ENCODE results near the gene DNAJC30.
A peak's percentile ranks its signal among the peaks of the same experiment; 100 is the strongest.

The DNAJC30 gene

DNA sequence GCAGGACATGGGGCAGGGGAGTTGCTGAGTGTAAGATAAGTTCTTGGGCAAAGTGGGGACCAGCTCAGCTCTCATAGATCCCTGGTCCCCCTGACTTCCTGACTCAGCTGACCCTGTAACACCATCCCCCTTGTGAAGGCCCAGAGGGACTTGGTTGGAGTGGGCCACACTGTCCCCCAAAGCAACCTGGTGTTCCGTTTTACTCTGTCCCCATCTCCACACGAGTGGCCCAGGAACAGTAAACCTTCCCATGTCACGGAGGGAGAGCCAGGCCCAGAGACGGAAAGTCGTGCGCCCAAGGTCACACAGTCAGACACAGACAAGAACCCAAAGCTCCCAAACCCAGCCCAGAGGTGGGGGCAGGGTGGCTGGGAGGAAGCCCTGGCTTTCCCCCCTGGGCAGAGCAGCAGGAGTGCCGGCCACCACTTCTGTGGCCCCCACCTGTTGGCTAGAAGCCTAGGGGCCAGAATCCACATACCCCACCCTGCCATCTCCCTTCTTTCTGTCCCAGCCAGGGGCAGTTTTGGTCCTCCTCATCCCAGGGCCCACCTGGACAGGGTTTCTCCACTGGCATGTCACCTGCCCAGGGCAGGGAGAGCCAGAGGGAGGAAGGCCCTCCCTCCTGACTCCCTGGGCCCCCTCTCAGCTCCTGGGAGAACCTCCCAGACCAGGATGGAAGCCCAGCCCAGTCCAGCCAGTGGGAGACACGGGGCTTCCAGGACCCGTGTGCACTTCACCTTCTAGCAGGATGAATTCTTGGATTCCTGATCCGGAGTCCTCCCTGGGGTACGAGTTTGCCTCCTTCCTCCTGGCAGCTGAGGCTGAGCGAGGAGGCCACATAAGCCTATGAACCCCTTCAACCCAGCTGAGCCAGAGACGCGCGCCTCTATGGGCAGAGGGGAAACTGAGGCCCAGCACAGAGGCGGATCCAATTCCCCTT, 36.2 kb downstream of the DNAJC30 start:
- Histone ChIP-seq H3K9me3 (ENCODE audit: insufficient read depth, low read length) (no peaks in the 10 kb centered on the region), H3K27me3 (ENCODE audit: insufficient read depth, insufficient read length) (peaks cover 25% of the 10 kb centered on the region), H3K36me3 (ENCODE audit: insufficient read depth, insufficient read length, low read length) (no peaks in the 10 kb centered on the region), H3K4me1 (ENCODE audit: insufficient read depth, insufficient read length) (peaks cover 6% of the 10 kb centered on the region), H3K9ac (ENCODE audit: insufficient read length, low read depth) (peak overlapping the region; percentile 67), H3K4me3 (ENCODE audit: insufficient read length, low read depth) (peak overlapping the region; percentile 50)
- TF ChIP-seq ZNF274 (IDR thresholded peaks at IDR 0.05; ENCODE audit: low read depth, low read length), result no peak
- TF ChIP-seq SUZ12 (IDR thresholded peaks at IDR 0.05; ENCODE audit: extremely low read depth, insufficient read depth, insufficient read length), result no peak
- no peak for TF ChIP-seq YY1 (IDR thresholded peaks at IDR 0.05; ENCODE audit: insufficient read depth, insufficient read length)
- DNase-seq (ENCODE audit: low read depth, low spot score), result no peak

- TF ChIP-seq YY1 (IDR thresholded peaks at IDR 0.05; ENCODE audit: insufficient read depth, insufficient read length) (no peak), ZNF274 (IDR thresholded peaks at IDR 0.05; ENCODE audit: low read depth, low read length) (no peak), SUZ12 (IDR thresholded peaks at IDR 0.05; ENCODE audit: extremely low read depth, insufficient read depth, insufficient read length) (no peak)
- Histone ChIP-seq H3K4me1 (ENCODE audit: insufficient read depth, insufficient read length) (peaks cover 6% of the 10 kb centered on the region), H3K9me3 (ENCODE audit: insufficient read depth, low read length) (no peaks in the 10 kb centered on the region), H3K27me3 (ENCODE audit: insufficient read depth, insufficient read length) (peaks cover 25% of the 10 kb centered on the region), H3K36me3 (ENCODE audit: insufficient read depth, insufficient read length, low read length) (no peaks in the 10 kb centered on the region), H3K9ac (ENCODE audit: insufficient read length, low read depth) (no peak overlapping the region), H3K4me3 (ENCODE audit: insufficient read length, low read depth) (no peak overlapping the region)
- no peak for DNase-seq (ENCODE audit: low read depth, low spot score)
Observed at GRCh38 chr7:73645643-73646174, 37.5 kb downstream of the DNAJC30 start.

DNA sequence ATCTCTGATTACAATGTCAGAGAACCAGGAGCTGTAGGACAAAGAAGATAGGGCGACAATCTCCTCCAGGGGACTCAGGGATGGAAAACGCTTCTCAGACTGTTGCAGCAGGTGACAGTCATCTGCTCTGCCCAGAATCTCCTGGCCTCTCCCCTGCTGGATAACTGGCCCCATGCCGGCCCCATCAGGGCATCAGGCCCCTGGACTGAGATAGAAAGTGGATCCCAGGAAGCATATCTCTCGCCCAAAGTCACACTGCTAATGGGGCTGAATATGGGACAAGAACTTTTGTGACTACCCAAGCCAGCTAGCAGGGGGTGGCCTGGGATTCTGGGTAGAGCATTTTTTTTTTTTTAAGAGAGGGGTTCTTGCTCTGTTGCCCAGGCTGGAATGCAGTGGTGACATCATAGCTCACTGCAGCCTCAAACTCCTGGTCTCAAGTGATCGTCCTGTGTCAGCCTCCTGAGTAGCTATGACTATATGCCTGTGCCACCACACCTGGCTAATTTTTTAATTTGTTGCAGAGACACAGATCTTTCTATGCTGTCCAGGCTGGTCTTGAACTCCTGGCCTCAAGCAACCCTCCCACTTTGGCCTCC, 38.5 kb downstream of the DNAJC30 start:
- DNase-seq (ENCODE audit: low read depth, low spot score), result no peak

DNA sequence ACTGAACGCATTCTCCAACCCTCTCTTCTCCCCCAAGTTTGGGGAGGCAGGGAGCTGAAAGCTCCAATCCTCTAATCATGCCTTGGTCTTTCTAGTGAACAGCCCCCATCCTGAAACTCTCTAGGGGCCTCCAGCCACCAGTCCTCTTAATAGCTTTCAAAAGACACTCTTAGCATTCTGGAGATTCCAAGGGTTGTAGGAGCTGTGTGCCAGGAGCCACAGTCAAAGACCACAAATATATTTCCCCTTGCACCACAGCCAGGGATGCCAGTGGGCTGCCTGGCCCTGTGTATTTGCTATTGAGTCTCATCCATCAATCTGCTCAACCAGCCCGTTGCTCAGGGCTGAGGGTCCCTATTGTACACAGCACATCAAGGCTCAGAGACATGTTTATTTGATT, 40.4 kb downstream of the DNAJC30 start:
- H3K4me3 ChIP-seq (ENCODE audit: insufficient read length, low read depth), result no peak overlapping the region
- no peak overlapping the region for H3K9ac ChIP-seq (ENCODE audit: insufficient read length, low read depth)
- H3K36me3 ChIP-seq (ENCODE audit: insufficient read depth, insufficient read length, low read length), result no peaks in the 10 kb centered on the region
- TF ChIP-seq ZNF274 (IDR thresholded peaks at IDR 0.05; ENCODE audit: low read depth, low read length), result no peak
- TF ChIP-seq SUZ12 (IDR thresholded peaks at IDR 0.05; ENCODE audit: extremely low read depth, insufficient read depth, insufficient read length), result no peak
- TF ChIP-seq YY1 (IDR thresholded peaks at IDR 0.05; ENCODE audit: insufficient read depth, insufficient read length), result no peak
- H3K4me1 ChIP-seq (ENCODE audit: insufficient read depth, insufficient read length), result peaks cover 6% of the 10 kb centered on the region
- peaks cover 7% of the 10 kb centered on the region for H3K27me3 ChIP-seq (ENCODE audit: insufficient read depth, insufficient read length)
- no peaks in the 10 kb centered on the region for H3K9me3 ChIP-seq (ENCODE audit: insufficient read depth, low read length)
- DNase-seq (ENCODE audit: low read depth, low spot score), result no peak

More for the DNA sequence above, 38.5 kb downstream of the DNAJC30 start:
- no peak overlapping the region for H3K4me3 ChIP-seq (ENCODE audit: insufficient read length, low read depth)
- peaks cover 6% of the 10 kb centered on the region for H3K4me1 ChIP-seq (ENCODE audit: insufficient read depth, insufficient read length)
- H3K36me3 ChIP-seq (ENCODE audit: insufficient read depth, insufficient read length, low read length), result no peaks in the 10 kb centered on the region
- TF ChIP-seq SUZ12 (IDR thresholded peaks at IDR 0.05; ENCODE audit: extremely low read depth, insufficient read depth, insufficient read length) (no peak), YY1 (IDR thresholded peaks at IDR 0.05; ENCODE audit: insufficient read depth, insufficient read length) (no peak), ZNF274 (IDR thresholded peaks at IDR 0.05; ENCODE audit: low read depth, low read length) (no peak)
- H3K9me3 ChIP-seq (ENCODE audit: insufficient read depth, low read length), result no peaks in the 10 kb centered on the region
- no peak overlapping the region for H3K9ac ChIP-seq (ENCODE audit: insufficient read length, low read depth)
- peaks cover 25% of the 10 kb centered on the region for H3K27me3 ChIP-seq (ENCODE audit: insufficient read depth, insufficient read length)

- Histone ChIP-seq H3K36me3 (ENCODE audit: insufficient read depth, insufficient read length, low read length) (no peaks in the 10 kb centered on the region), H3K4me3 (ENCODE audit: insufficient read length, low read depth) (no peak overlapping the region), H3K27me3 (ENCODE audit: insufficient read depth, insufficient read length) (no peaks in the 10 kb centered on the region), H3K9me3 (ENCODE audit: insufficient read depth, low read length) (no peaks in the 10 kb centered on the region), H3K4me1 (ENCODE audit: insufficient read depth, insufficient read length) (no peaks in the 10 kb centered on the region), H3K9ac (ENCODE audit: insufficient read length, low read depth) (no peak overlapping the region)
- no peak for TF ChIP-seq ZNF274 (IDR thresholded peaks at IDR 0.05; ENCODE audit: low read depth, low read length)
- no peak for TF ChIP-seq YY1 (IDR thresholded peaks at IDR 0.05; ENCODE audit: insufficient read depth, insufficient read length)
- TF ChIP-seq SUZ12 (IDR thresholded peaks at IDR 0.05; ENCODE audit: extremely low read depth, insufficient read depth, insufficient read length), result no peak
- no peak for DNase-seq (ENCODE audit: low read depth, low spot score)
Observed at GRCh38 chr7:73638911-73639310, 44.3 kb downstream of the DNAJC30 start.

- H3K4me3 ChIP-seq (ENCODE audit: insufficient read length, low read depth), result no peak overlapping the region
- H3K9ac ChIP-seq (ENCODE audit: insufficient read length, low read depth), result peak overlapping the region; percentile 56
- TF ChIP-seq YY1 (IDR thresholded peaks at IDR 0.05; ENCODE audit: insufficient read depth, insufficient read length) (no peak), SUZ12 (IDR thresholded peaks at IDR 0.05; ENCODE audit: extremely low read depth, insufficient read depth, insufficient read length) (no peak), ZNF274 (IDR thresholded peaks at IDR 0.05; ENCODE audit: low read depth, low read length) (no peak)
- H3K36me3 ChIP-seq (ENCODE audit: insufficient read depth, insufficient read length, low read length), result no peaks in the 10 kb centered on the region
- H3K9me3 ChIP-seq (ENCODE audit: insufficient read depth, low read length), result no peaks in the 10 kb centered on the region
- no peaks in the 10 kb centered on the region for H3K4me1 ChIP-seq (ENCODE audit: insufficient read depth, insufficient read length)
- no peaks in the 10 kb centered on the region for H3K27me3 ChIP-seq (ENCODE audit: insufficient read depth, insufficient read length)
- DNase-seq (ENCODE audit: low read depth, low spot score), result no peak
Observed at GRCh38 chr7:73635428-73636200, 47.6 kb downstream of the DNAJC30 start.

All from NT2/D1 (cell line).